BJ (cell line): Measurements from ENCODE around the gene TTLL7. TPM values are rescaled to one million over a fixed set of nuclear protein-coding genes. Genes with fewer than 3 reads are reported as not detected.
A peak's percentile ranks its signal among the peaks of the same experiment; 100 is the strongest.

Experiments
- CTCF ChIA-PET: fragments of 350-600 bp; formaldehyde crosslinking; extraction: SDS; loops from one replicate; lab custom pipeline; 2021; ENCODE audit warnings: antibody characterized with exemption, inconsistent platforms; lab: Yijun Ruan, JAX
- POLR2A ChIA-PET: fragments of 300-600 bp; sonication (Branson Sonifier 250); formaldehyde crosslinking; extraction: SDS; loops from one replicate; lab custom pipeline; 2021; ENCODE audit warnings: antibody characterized with exemption; lab: Charles Lee
- DNase-seq: peaks from one replicate; pipeline ENCODE4 v3.0.0-alpha.2; 2011; ENCODE audit warnings: low read depth
- H3K27me3 ChIP-seq: 2 replicates; pipeline ENCODE4 v1.6.0; 2011; ENCODE audit warnings: low read length; ENCODE audit not compliant: control insufficient read depth, insufficient read depth
- H3K36me3 ChIP-seq: 2 replicates; pipeline ENCODE4 v1.5.1; 2011; ENCODE audit warnings: low read length; ENCODE audit not compliant: control insufficient read depth, insufficient read depth
- H3K4me3 ChIP-seq: 2 replicates; pipeline ENCODE4 v1.5.1; 2011; ENCODE audit warnings: low read depth, mild to moderate bottlenecking, control low read depth, low read length
- polyA plus RNA-seq: library from polyadenylated mRNA; depleted of rRNA; stranded (reverse); fragments of >200 nt; gene quantifications from 2 replicates; pipeline ENCODE4 v1.2.3, GENCODE V29; 2011
- TF ChIP-seq, protein P1 (sequence below): IDR thresholded peaks from 2 replicates; pipeline ENCODE4 v1.5.1; 2011; ENCODE audit warnings: low read depth, mild to moderate bottlenecking, control low read depth, inconsistent platforms, low read length, moderate library complexity; ENCODE audit not compliant: insufficient read depth

Gene TTLL7
- polyA plus RNA-seq, 1 experiment = 4.7 TPM

DNA sequence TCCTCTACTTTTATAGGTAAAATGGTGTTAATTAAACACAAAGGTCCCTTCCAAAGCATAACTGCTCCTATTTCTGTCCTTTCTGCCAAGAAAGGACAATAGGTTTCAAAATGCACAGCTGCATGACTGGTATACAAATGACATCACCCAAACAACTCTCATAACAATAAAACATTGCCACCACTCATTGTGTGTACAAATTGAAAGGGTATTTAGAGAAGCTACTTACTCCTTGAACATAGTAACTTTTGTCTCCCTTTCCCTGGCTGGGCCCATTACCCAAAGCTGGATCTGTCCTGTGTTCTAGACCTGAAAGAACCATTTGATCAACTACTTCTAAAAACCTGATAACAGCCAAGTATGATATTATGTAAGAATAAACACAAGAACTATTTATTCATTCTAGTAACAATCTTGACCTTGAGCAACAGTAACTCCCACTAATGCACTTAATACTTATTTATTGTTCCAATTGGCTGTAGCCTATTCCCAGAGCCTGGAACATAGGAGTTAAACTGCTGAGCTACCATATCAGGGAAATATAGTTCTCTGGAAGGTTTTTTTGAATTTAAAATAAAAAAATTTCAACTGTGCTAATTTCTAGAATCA lies 38.2 kb downstream of the TTLL7 start:
- DNase-seq = no peak
- Histone ChIP-seq H3K4me3 (no peak overlapping the region), H3K27me3 (no peaks in the 10 kb centered on the region), H3K36me3 (no peaks in the 10 kb centered on the region)
- POLR2A ChIA-PET = no interaction called here
- TF ChIP-seq, protein P1, sequence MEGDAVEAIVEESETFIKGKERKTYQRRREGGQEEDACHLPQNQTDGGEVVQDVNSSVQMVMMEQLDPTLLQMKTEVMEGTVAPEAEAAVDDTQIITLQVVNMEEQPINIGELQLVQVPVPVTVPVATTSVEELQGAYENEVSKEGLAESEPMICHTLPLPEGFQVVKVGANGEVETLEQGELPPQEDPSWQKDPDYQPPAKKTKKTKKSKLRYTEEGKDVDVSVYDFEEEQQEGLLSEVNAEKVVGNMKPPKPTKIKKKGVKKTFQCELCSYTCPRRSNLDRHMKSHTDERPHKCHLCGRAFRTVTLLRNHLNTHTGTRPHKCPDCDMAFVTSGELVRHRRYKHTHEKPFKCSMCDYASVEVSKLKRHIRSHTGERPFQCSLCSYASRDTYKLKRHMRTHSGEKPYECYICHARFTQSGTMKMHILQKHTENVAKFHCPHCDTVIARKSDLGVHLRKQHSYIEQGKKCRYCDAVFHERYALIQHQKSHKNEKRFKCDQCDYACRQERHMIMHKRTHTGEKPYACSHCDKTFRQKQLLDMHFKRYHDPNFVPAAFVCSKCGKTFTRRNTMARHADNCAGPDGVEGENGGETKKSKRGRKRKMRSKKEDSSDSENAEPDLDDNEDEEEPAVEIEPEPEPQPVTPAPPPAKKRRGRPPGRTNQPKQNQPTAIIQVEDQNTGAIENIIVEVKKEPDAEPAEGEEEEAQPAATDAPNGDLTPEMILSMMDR = no peak
- CTCF ChIA-PET = interaction anchor here (1.4 kb wide), 1 partner anchor 12 kb away, joined by 4 read pairs; no protein-coding TSS in a partner anchor

DNA sequence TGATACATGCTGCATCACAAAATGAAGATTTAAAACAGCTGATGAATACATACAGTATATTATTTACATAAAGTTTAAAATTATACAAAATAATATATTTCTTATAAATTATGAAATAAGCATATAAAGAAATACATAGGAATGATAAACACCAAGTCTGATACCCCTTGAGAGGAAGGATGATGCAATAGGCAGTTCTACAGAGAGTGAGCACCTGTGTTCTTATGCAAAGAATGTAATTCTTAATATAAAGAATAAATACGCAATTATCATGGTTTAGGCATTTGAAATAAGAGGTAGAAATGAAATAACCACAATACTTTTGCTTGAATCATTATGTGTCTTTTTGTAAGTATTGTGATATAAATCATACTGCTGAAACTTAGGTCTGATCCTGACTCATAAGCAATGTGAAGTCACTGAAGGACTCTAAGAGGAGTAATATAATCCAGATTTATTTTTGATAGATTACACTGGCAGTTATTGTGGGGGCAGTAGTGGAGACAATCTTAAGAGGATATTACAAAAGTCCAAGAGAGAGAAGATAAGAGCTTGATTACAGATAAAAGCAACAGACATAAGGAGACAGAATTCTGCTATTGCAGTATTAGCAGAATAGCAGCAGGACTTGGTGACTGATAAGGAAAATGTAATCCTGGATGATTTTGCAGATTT lies 39.0 kb downstream of the TTLL7 start:
- ChIA-PET POLR2A (no interaction called here), CTCF (interaction anchor here (1.4 kb wide), 1 partner anchor 13 kb away, joined by 4 read pairs; no protein-coding TSS in a partner anchor)
- Histone ChIP-seq H3K4me3 (no peak overlapping the region), H3K36me3 (no peaks in the 10 kb centered on the region), H3K27me3 (no peaks in the 10 kb centered on the region)
- TF ChIP-seq, protein P1 = no peak
- peak; percentile 21 for DNase-seq

DNA sequence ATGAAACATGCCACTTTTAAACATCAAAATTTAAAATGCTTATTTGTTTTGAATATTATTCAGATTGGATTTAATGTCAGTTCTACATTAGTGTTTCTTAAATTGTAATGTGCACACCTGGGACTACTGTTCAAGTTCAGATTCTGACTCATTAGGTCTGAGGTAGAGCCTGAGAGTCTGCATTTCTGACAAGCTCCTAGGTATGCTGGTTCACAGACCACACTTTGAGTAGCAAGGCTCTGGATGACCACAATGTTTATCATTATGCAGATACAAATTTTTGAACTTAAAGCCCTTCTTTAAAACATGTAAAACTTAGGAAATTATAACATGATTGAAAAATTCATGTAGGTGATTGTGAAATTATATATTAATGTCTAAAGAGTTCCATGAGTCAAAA lies 40.2 kb downstream of the TTLL7 start:
- no peak for DNase-seq
- TF ChIP-seq, protein P1 = no peak
- POLR2A ChIA-PET = no interaction called here
- H3K27me3 ChIP-seq = no peaks in the 10 kb centered on the region
- CTCF ChIA-PET = no interaction called here
- H3K36me3 ChIP-seq = no peaks in the 10 kb centered on the region
- no peak overlapping the region for H3K4me3 ChIP-seq

DNA sequence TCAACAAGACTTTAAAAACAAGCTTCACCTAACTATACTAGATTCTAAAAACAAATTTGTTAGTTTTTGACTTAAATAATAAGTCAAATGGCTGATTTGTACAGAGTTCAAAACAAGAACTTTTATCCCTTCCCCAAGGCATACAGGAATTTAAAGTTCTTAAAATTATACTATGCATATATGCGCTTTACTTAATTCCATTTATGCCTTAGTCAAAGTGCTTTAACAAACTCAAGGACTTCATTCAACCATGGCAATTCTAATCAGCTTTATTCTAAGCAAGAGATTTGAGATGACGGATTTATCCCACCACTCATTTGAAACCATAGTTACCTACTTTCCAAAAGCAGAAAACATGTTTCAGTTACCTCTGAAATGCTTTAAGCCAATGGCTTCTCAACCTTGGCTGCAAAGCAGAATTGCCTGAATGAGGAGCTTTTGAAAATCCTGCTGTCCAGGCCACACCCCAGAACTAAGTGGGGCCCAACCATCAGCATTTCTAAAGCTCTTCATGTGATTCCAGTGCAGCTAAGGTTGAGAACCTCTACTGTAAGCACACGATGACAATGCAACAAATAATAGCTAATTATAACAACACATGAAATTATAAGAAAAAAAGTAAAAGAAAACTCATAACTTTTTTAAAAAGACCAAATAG lies 44.6 kb downstream of the TTLL7 start:
- CTCF ChIA-PET = interaction anchor here (0.5 kb wide), 1 partner anchor 122 kb away, joined by 3 read pairs; no protein-coding TSS in a partner anchor

More for the DNA sequence above, 44.6 kb downstream of the TTLL7 start:
- no peaks in the 10 kb centered on the region for H3K27me3 ChIP-seq
- DNase-seq = no peak
- POLR2A ChIA-PET = interaction anchor here (0.7 kb wide), 1 partner anchor 48 kb away, joined by 3 read pairs; no protein-coding TSS in a partner anchor
- TF ChIP-seq, protein P1 = no peak
- no peak overlapping the region for H3K4me3 ChIP-seq
- no peaks in the 10 kb centered on the region for H3K36me3 ChIP-seq
